Karpas-422 (cell line): ENCODE data around the gene IFI6. TPM values are rescaled to one million over a fixed set of nuclear protein-coding genes. Genes with fewer than 3 reads are reported as not detected.

Experiments used
- DNase-seq: peaks from one replicate; pipeline ENCODE4 v3.0.0-alpha.2; 2015
- H2AFZ ChIP-seq: fragments of 200-600 bp; sonication (generic); 2 replicates; pipeline ENCODE4 v1.6.1; 2014; ENCODE audit warnings: antibody characterized with exemption, low read length, mixed read lengths
- H3K27ac ChIP-seq: fragments of 200-600 bp; sonication (generic); 2 replicates; pipeline ENCODE4 v1.5.1; 2014; ENCODE audit warnings: mild to moderate bottlenecking, low read length, moderate library complexity
- H3K27me3 ChIP-seq: fragments of 200-600 bp; sonication (generic); 2 replicates; pipeline ENCODE4 v1.6.1; 2014; ENCODE audit warnings: low read length, mixed read lengths
- H3K36me3 ChIP-seq: fragments of 200-600 bp; sonication (generic); 2 replicates; pipeline ENCODE4 v1.6.1; 2014; ENCODE audit warnings: low read length, mixed read lengths; ENCODE audit not compliant: insufficient read depth
- H3K4me1 ChIP-seq: fragments of 200-600 bp; sonication (generic); 2 replicates; pipeline ENCODE4 v1.6.1; 2014; ENCODE audit warnings: mild to moderate bottlenecking, low read length, mixed read lengths
- H3K4me2 ChIP-seq: fragments of 200-600 bp; sonication (generic); 2 replicates; pipeline ENCODE4 v1.6.1; 2014; ENCODE audit warnings: low read length, low read depth, mild to moderate bottlenecking; ENCODE audit not compliant: poor library complexity, severe bottlenecking
- H3K4me3 ChIP-seq: fragments of 200-600 bp; sonication (generic); 2 replicates; pipeline ENCODE4 v1.5.1; 2014; ENCODE audit warnings: mild to moderate bottlenecking, antibody characterized with exemption, low read length, mixed read lengths
- H3K79me2 ChIP-seq: fragments of 200-600 bp; sonication (generic); 2 replicates; pipeline ENCODE4 v1.6.1; 2014; ENCODE audit warnings: mild to moderate bottlenecking, low read length, mixed read lengths
- H3K9ac ChIP-seq: fragments of 200-600 bp; sonication (generic); 2 replicates; pipeline ENCODE4 v1.6.0; 2014; ENCODE audit warnings: low read length
- H3K9me2 ChIP-seq: fragments of 200-600 bp; sonication (generic), shearing (Covaris generic); replicated peaks from 2 replicates; pipeline ENCODE4 v1.6.0; 2014; ENCODE audit warnings: mild to moderate bottlenecking, low read length, moderate library complexity; ENCODE audit not compliant: insufficient read depth
- H3K9me3 ChIP-seq: fragments of 300-700, 200-600 bp; sonication (generic); 2 replicates; pipeline ENCODE4 v1.6.1; 2014; ENCODE audit warnings: low read length, mixed read lengths
- H4K20me1 ChIP-seq: fragments of 200-600 bp; sonication (generic); 2 replicates; pipeline ENCODE4 v1.6.1; 2014; ENCODE audit warnings: mild to moderate bottlenecking, antibody characterized with exemption, low read length, low read depth; ENCODE audit not compliant: insufficient read depth
- total RNA-seq: library from RNA; depleted of rRNA; stranded (reverse); fragments of >200 nt; shearing (Covaris generic); gene quantifications from 2 replicates; pipeline ENCODE4 v1.2.3, GENCODE V29; 2014; ENCODE audit warnings: low replicate concordance

Gene IFI6
- total RNA-seq, 1 experiment from 2014 or later = 67.3 TPM

DNA sequence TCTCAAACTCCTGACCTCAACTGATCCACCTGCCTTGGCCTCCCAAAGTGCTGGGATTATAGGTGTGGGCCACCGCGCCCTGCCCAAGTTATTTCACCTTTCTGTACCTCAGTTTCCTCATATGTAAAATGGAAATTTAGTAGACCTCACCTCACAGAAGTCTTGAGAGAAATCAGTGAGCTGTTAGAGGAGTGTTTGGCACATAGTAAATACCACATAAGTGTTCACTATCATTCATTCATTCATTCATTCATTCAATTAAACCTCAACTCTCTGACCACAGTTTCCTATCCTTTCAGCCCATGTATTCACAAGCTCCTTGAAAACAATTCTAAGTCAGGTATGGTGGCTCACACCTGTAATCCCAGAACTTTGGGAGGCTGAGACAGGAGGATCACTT lies 33.2 kb downstream of the IFI6 start:
- H4K20me1 ChIP-seq = no peaks in the 10 kb centered on the region
- H3K9me3 ChIP-seq = no peaks in the 10 kb centered on the region
- no peak for DNase-seq
- H3K9ac ChIP-seq = no peak overlapping the region
- no peaks in the 10 kb centered on the region for H3K9me2 ChIP-seq
- no peaks in the 10 kb centered on the region for H3K27me3 ChIP-seq
- H3K4me1 ChIP-seq = peaks cover 11% of the 10 kb centered on the region
- no peak overlapping the region for H3K27ac ChIP-seq
- H3K4me3 ChIP-seq = no peak overlapping the region
- no peaks in the 10 kb centered on the region for H3K79me2 ChIP-seq
- H3K36me3 ChIP-seq = no peaks in the 10 kb centered on the region
- H2AFZ ChIP-seq = no peak overlapping the region
- H3K4me2 ChIP-seq = no peak overlapping the region

DNA sequence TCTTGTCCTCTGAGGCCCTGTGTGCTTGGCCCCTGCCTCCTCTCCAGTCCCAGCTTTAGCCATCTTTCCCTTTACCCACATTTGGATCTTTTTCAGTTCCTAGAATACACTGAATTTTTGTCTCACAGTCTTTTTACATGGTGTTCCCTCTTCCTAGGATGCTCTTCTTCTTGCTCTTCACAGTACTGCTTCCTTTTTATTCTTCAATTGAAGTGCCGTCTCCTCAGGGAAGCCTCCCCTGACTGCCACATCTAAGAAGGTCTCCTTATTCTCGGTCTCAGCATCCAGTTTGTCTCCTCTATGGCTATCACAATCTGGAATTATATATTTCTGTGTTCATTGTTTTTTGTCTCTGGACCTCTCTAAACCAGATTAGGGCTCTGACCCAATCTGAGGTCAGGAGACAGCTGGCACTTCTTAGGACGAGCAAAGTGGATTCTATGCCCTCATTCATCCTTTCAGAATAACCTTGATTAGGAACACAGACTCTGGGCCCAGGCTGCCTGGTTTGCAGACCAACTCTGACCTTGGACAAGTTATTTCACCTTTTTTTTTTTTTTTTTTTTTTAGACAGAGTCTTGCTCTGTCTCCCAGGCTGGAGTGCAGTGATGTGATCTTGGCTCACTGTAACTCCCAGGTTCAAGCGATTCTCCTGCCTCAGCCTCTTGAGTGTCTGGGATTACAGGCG lies 33.8 kb downstream of the IFI6 start:
- Histone ChIP-seq H3K79me2 (no peaks in the 10 kb centered on the region), H3K27me3 (no peaks in the 10 kb centered on the region), H3K9me3 (no peaks in the 10 kb centered on the region), H3K9me2 (no peaks in the 10 kb centered on the region), H3K9ac (no peak overlapping the region), H3K4me1 (peaks cover 14% of the 10 kb centered on the region), H2AFZ (no peak overlapping the region), H4K20me1 (no peaks in the 10 kb centered on the region), H3K4me2 (no peak overlapping the region), H3K36me3 (no peaks in the 10 kb centered on the region), H3K27ac (no peak overlapping the region), H3K4me3 (no peak overlapping the region)
- DNase-seq = no peak

DNA sequence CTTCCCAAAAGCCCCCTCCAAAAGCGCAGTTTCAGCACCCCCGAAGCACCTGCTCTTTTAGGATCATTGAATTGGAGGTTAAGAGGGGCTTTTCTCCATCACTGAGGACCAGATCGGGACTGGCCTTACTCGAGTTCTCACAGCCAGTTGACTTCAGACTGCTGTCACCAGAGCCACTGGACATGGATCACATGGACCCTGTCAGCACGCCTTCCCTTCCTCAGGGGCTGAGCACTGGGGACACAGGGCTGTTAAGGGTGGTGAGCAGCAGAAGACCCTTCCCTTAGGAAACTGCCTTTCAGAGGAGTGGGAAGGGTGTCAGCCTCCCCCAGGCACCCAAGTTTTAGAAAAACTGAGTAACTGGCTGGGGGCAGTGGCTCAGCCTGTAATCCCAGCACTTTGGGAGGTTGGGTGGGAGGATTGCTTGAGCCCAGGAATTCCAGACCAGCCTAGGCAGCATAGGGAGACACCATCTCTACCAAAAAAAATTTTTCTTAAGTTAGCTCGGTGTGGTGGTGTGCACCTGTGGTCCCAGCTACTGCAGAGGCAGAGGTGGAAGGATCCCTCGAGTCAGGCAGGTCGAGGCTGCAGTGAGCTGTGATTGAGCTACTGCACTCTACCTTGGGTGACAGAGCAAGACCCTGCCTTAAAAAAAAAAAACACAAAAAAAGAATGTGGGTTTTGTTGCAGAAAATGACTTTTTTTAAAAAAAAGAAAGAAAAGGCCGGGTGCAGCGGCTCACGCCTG lies 36.4 kb downstream of the IFI6 start:
- no peaks in the 10 kb centered on the region for H3K36me3 ChIP-seq
- H3K4me2 ChIP-seq = no peak overlapping the region
- H2AFZ ChIP-seq = no peak overlapping the region
- H3K9me3 ChIP-seq = no peaks in the 10 kb centered on the region
- no peaks in the 10 kb centered on the region for H4K20me1 ChIP-seq
- H3K4me1 ChIP-seq = peaks cover 40% of the 10 kb centered on the region
- no peaks in the 10 kb centered on the region for H3K79me2 ChIP-seq
- H3K9me2 ChIP-seq = no peaks in the 10 kb centered on the region
- H3K27me3 ChIP-seq = no peaks in the 10 kb centered on the region
- no peak overlapping the region for H3K27ac ChIP-seq
- DNase-seq = no peak
- no peak overlapping the region for H3K9ac ChIP-seq
- no peak overlapping the region for H3K4me3 ChIP-seq

DNA sequence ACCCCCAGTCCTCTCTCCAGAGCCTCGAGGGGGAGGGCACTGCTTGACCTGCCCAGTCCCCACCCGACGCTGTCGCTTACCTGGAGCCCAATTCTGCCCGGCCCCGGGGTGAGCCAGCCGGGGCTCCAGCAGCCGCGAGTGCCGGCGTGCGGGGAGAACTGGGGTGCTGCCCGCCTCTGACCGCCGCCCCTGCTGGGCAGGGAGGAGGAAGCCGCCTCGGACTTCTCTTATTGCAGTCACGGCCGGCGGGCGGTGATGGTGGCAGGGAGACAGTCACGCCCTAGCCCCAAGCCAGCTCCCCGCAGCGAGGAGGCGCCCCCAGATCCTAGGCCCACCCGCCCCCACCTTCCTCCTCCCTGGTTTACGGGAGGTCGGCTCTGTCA lies 37.0 kb downstream of the IFI6 start, which contains the start of gene FGR:
Gene FGR, minus strand, starts transcription at position 201 of the 383 bp plus-strand sequence. CDS start 11,269 bp downstream, outside the sequence.
- Histone ChIP-seq H3K4me2 (peak within 1 kb of the TSS; percentile 45), H3K27ac (no peak within 1 kb of the TSS), H3K79me2 (no peaks in the 10 kb centered on the region)

DNA sequence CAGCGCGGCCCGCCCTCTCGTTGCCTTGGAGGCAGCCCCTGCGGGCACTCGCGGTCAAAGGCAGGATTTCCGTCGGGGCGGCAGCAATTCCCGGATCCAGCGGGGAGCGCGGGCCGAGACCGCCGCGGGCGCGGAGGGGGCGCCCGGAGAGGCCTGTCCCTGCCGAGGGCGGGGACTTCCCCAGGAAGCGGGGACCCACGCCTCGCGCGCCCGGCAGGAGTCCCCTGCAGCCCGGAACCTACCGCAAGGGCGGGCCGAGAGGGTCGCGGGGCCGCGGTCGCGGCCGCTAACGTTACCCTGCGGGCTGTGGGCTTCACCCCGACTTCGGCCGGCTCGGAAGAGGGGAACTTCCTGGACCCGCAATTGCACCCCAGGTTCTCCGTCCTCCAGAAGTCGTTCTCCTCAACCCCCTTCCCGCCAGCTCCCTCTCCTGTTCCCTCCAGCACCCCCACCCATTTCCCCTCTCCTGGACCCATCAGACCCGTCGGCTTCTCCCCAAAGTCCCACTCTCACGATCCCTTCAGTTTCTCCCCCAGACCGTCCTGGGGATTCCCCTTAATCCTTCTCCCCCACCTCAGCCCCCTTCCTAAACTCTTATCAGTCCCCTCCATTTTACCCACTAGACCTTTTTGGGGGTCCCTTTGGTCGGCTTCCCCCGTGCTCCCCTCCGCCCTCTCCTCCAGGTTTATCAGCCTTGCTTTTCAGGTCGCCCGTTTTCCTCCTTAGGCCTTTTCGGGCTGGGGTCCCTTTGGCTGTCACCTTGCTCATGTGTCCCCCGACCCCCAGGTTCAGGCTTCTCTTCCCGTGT lies 37.6 kb downstream of the IFI6 start:
- Histone ChIP-seq H3K9ac (peak overlapping the region; percentile 28; the same call in 1 of the 2 replicates), H3K79me2 (no peaks in the 10 kb centered on the region), H4K20me1 (no peaks in the 10 kb centered on the region), H3K4me1 (peaks cover 52% of the 10 kb centered on the region), H3K4me3 (peak overlapping the region; percentile 28; the same call in 1 of the 2 replicates), H3K4me2 (peak overlapping the region; percentile 45), H2AFZ (no peak overlapping the region), H3K36me3 (no peaks in the 10 kb centered on the region), H3K27ac (no peak overlapping the region), H3K9me2 (no peaks in the 10 kb centered on the region), H3K9me3 (no peaks in the 10 kb centered on the region), H3K27me3 (no peaks in the 10 kb centered on the region)
- DNase-seq = no peak

More for the DNA sequence above, 37.0 kb downstream of the IFI6 start, which contains the start of gene FGR:
- Histone ChIP-seq H3K9me2 (no peaks in the 10 kb centered on the region), H3K9me3 (no peaks in the 10 kb centered on the region), H3K4me3 (peak within 1 kb of the TSS; percentile 28; the same call in 1 of the 2 replicates), H4K20me1 (no peaks in the 10 kb centered on the region), H3K27me3 (no peaks in the 10 kb centered on the region), H2AFZ (no peak within 1 kb of the TSS), H3K9ac (peak within 1 kb of the TSS; percentile 28; the same call in 1 of the 2 replicates), H3K4me1 (peaks cover 46% of the 10 kb centered on the region), H3K36me3 (no peaks in the 10 kb centered on the region)
- DNase-seq = no peak

DNA sequence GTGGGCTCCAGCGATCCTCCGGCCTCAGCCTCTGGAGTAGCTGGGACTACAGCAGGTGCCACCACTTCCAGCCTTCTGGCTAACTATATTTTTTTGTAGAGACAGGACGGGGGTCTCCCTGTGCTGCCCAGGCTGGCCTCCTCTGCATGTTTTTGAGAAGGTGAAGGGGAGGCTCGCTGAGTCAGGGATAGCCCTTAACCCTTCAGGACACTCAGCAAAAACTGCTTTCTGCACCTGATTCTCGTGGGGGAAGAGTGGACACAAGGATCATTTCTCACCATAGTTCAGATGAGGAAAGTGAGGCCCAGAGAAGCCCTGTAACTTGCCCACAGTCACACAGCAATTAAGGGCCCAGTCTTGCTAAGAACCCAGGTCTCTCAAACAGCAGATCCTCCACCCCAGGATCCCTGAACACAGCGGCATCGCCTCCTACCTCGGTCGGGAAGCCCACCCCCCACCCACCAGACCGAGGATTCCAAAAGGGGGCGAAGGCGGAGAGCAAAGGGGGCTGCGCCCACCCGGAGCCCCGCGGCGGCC lies 38.3 kb downstream of the IFI6 start:
- Histone ChIP-seq H3K27me3 (no peaks in the 10 kb centered on the region), H2AFZ (no peak overlapping the region), H3K4me1 (peaks cover 59% of the 10 kb centered on the region), H3K79me2 (no peaks in the 10 kb centered on the region), H3K9me3 (no peaks in the 10 kb centered on the region), H3K4me2 (peak overlapping the region; percentile 45), H3K9me2 (no peaks in the 10 kb centered on the region), H3K4me3 (peak overlapping the region; percentile 28; the same call in 1 of the 2 replicates), H3K36me3 (no peaks in the 10 kb centered on the region), H4K20me1 (no peaks in the 10 kb centered on the region), H3K27ac (no peak overlapping the region), H3K9ac (peak overlapping the region; percentile 28)
- DNase-seq = no peak

DNA sequence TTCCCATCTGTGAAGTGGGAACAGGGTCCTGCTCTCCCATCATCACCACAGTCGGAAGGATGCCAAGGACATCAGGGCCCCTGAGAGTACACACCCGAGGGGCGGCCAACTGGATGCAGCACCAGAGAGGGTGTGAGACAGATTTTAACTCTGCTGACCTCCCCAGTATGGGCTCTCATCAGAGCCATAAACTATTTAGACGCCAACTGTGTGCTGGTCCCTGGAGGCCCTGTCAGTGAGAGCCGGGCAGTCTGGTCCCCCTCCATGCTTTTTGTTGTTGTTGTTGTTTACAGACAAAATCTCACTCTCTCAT lies 38.7 kb downstream of the IFI6 start:
- peak overlapping the region; percentile 76; the same call in 1 of the 2 replicates for H3K4me3 ChIP-seq

More for the DNA sequence above, 38.7 kb downstream of the IFI6 start:
- Histone ChIP-seq H3K27ac (no peak overlapping the region), H4K20me1 (no peaks in the 10 kb centered on the region), H3K9me3 (no peaks in the 10 kb centered on the region), H3K36me3 (no peaks in the 10 kb centered on the region), H3K27me3 (no peaks in the 10 kb centered on the region), H3K4me1 (peaks cover 63% of the 10 kb centered on the region), H3K9me2 (no peaks in the 10 kb centered on the region), H3K79me2 (no peaks in the 10 kb centered on the region), H2AFZ (no peak overlapping the region), H3K4me2 (peak overlapping the region; percentile 82), H3K9ac (peak overlapping the region; percentile 93)
- no peak for DNase-seq
